ENCODE results near the gene VSIG10L2.

VSIG10L2 gene

GRCh38 chr11:125923633-125924032, 22.2 kb upstream of the VSIG10L2 start:
- H3K36me3 ChIP-seq (ENCODE audit: low read length), result no peaks in the 10 kb centered on the region
- H3F3A ChIP-seq (ENCODE audit: insufficient read depth), result no peaks in the 10 kb centered on the region
- no peak overlapping the region for H3K4me3 ChIP-seq (ENCODE audit: insufficient read depth, low read length, poor library complexity, severe bottlenecking)
- no peak overlapping the region for H3K9ac ChIP-seq (ENCODE audit: low read length)
- no peaks in the 10 kb centered on the region for H3K27me3 ChIP-seq (ENCODE audit: low read length)
- H2AFZ ChIP-seq (ENCODE audit: low read depth, low read length, severe bottlenecking), result no peak overlapping the region
- H3K4me2 ChIP-seq (ENCODE audit: low read depth, low read length, poor library complexity, severe bottlenecking), result no peak overlapping the region
- H4K20me1 ChIP-seq (ENCODE audit: low read depth, low read length), result no peaks in the 10 kb centered on the region
- H3K79me2 ChIP-seq (ENCODE audit: insufficient read depth, low read length), result no peaks in the 10 kb centered on the region
- TF ChIP-seq EZH2phosphoT487 (conservative IDR thresholded peaks at IDR 0.05; ENCODE audit: low read length) (no peak), CTCF (IDR thresholded peaks at IDR 0.05; ENCODE audit: insufficient read depth, low read length, poor library complexity, severe bottlenecking) (no peak)
- H3K27ac ChIP-seq (ENCODE audit: low read depth, low read length), result no peak overlapping the region
- H3K9me2 ChIP-seq (replicated peaks; ENCODE audit: insufficient read depth, low read length), result no peaks in the 10 kb centered on the region
- H3K9me3 ChIP-seq (ENCODE audit: insufficient read depth, low read length), result no peaks in the 10 kb centered on the region

- Histone ChIP-seq H3K79me2 (ENCODE audit: insufficient read depth, low read length) (no peaks in the 10 kb centered on the region), H3K9ac (ENCODE audit: low read length) (no peak overlapping the region), H4K20me1 (ENCODE audit: low read depth, low read length) (no peaks in the 10 kb centered on the region), H3K4me3 (ENCODE audit: insufficient read depth, low read length, poor library complexity, severe bottlenecking) (no peak overlapping the region), H3K27me3 (ENCODE audit: low read length) (no peaks in the 10 kb centered on the region), H3F3A (ENCODE audit: insufficient read depth) (no peaks in the 10 kb centered on the region), H3K27ac (ENCODE audit: low read depth, low read length) (no peak overlapping the region), H2AFZ (ENCODE audit: low read depth, low read length, severe bottlenecking) (no peak overlapping the region), H3K4me2 (ENCODE audit: low read depth, low read length, poor library complexity, severe bottlenecking) (no peak overlapping the region), H3K9me3 (ENCODE audit: insufficient read depth, low read length) (no peaks in the 10 kb centered on the region), H3K9me2 (replicated peaks; ENCODE audit: insufficient read depth, low read length) (no peaks in the 10 kb centered on the region), H3K36me3 (ENCODE audit: low read length) (no peaks in the 10 kb centered on the region)
- TF ChIP-seq EZH2phosphoT487 (conservative IDR thresholded peaks at IDR 0.05; ENCODE audit: low read length) (no peak), CTCF (IDR thresholded peaks at IDR 0.05; ENCODE audit: insufficient read depth, low read length, poor library complexity, severe bottlenecking) (no peak)
These were observed 21.3 kb upstream of the VSIG10L2 start for GRCh38 chr11:125924384-125925007.

DNA sequence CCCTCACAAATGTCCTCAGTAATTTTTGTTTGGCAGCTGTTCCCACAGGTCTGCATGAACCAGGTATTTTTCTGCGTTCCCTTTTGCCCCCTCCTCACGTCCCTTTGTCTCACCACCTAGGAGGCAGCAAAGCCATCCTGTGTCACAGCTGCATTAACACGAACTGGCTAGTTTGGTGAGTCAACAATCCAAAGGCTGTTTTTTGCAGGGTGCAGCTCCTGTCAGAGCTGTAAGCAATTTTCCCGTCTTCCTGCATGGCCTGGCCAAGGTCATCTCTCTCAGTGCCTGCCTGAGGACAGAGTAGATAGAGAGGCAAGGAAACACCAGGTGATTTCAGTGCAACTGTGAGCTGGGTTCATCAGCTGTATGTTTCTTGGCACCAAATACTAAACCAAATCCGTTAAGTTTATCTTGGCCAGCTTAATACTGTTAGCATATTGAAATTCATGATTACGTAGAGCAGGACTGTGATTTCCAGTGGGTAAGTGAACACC, 20.6 kb upstream of the VSIG10L2 start:
- H3K79me2 ChIP-seq (ENCODE audit: insufficient read depth, low read length), result no peaks in the 10 kb centered on the region
- H3K9ac ChIP-seq (ENCODE audit: low read length), result no peak overlapping the region
- no peaks in the 10 kb centered on the region for H3F3A ChIP-seq (ENCODE audit: insufficient read depth)
- TF ChIP-seq CTCF (IDR thresholded peaks at IDR 0.05; ENCODE audit: insufficient read depth, low read length, poor library complexity, severe bottlenecking) (no peak), EZH2phosphoT487 (conservative IDR thresholded peaks at IDR 0.05; ENCODE audit: low read length) (no peak)
- no peaks in the 10 kb centered on the region for H4K20me1 ChIP-seq (ENCODE audit: low read depth, low read length)
- H3K36me3 ChIP-seq (ENCODE audit: low read length), result no peaks in the 10 kb centered on the region
- no peak overlapping the region for H3K27ac ChIP-seq (ENCODE audit: low read depth, low read length)
- H3K9me3 ChIP-seq (ENCODE audit: insufficient read depth, low read length), result no peaks in the 10 kb centered on the region
- no peak overlapping the region for H3K4me3 ChIP-seq (ENCODE audit: insufficient read depth, low read length, poor library complexity, severe bottlenecking)
- no peaks in the 10 kb centered on the region for H3K27me3 ChIP-seq (ENCODE audit: low read length)
- H3K4me2 ChIP-seq (ENCODE audit: low read depth, low read length, poor library complexity, severe bottlenecking), result no peak overlapping the region
- H2AFZ ChIP-seq (ENCODE audit: low read depth, low read length, severe bottlenecking), result no peak overlapping the region
- no peaks in the 10 kb centered on the region for H3K9me2 ChIP-seq (replicated peaks; ENCODE audit: insufficient read depth, low read length)
